K562 (cell line): ENCODE data around the gene CYSRT1. TPM values are rescaled to one million over a fixed set of nuclear protein-coding genes. Genes with fewer than 3 reads are reported as not detected.
A peak's percentile ranks its signal among the peaks of the same experiment; 100 is the strongest.

Experiments used
- CREB1 ChIP-seq, 2 experiments: sonication (generic) in 1 of 2; formaldehyde crosslinking in 1 of 2; IDR thresholded peaks; 2 replicates each; pipeline versions ENCODE4 v1.6.1 to v1.8.0; 2012 to 2022; ENCODE audit warnings: inconsistent platforms in 1 of 2, mild to moderate bottlenecking in 1 of 2, missing genetic modification reagents in 1 of 2, moderate library complexity in 1 of 2
- ELF4 ChIP-seq: fragments of 450-650 bp; formaldehyde crosslinking; IDR thresholded peaks from 2 replicates; pipeline ENCODE4 v1.4.0; 2022; ENCODE audit warnings: missing genetic modification characterization
- ETS1 ChIP-seq: conservative IDR thresholded peaks from 2 replicates; pipeline ENCODE4 v1.6.1; 2011; ENCODE audit warnings: low read depth, mild to moderate bottlenecking, low read length; ENCODE audit not compliant: control insufficient read depth
- ETV5 ChIP-seq: sonication (generic); formaldehyde crosslinking; IDR thresholded peaks from 2 replicates; pipeline ENCODE4 v1.4.0; 2020; ENCODE audit warnings: low read depth, mild to moderate bottlenecking, missing genetic modification reagents
- GTF2F1 ChIP-seq: IDR thresholded peaks from 2 replicates; pipeline ENCODE4 v1.6.1; 2011; ENCODE audit warnings: low read depth, low read length, improper control_type of control experiment
- MAZ ChIP-seq, 2 experiments: fragments of 450-650 bp in 1 of 2; sonication (generic) in 1 of 2; formaldehyde crosslinking; IDR thresholded peaks in 1 of 2; conservative IDR thresholded peaks in 1 of 2; 2 replicates each; pipeline versions ENCODE4 v1.4.0 to v1.5.0; 2020; ENCODE audit warnings: mild to moderate bottlenecking in 1 of 2, missing genetic modification reagents in 1 of 2
- MYC ChIP-seq, 2 experiments: fragments of 250-450 bp in 1 of 2; sonication (Bioruptor Pico) in 1 of 2; IDR thresholded peaks; 2 replicates each; pipeline versions ENCODE4 v1.5.1 to v1.6.1; 2012 to 2021; ENCODE audit warnings: low read depth in 2 of 2, borderline replicate concordance in 1 of 2, improper control_type of control experiment in 1 of 2, low read length in 1 of 2, mild to moderate bottlenecking in 1 of 2, moderate library complexity in 1 of 2
- NR0B1 ChIP-seq: fragments of 450-650 bp; IDR thresholded peaks from one replicate; pipeline ENCODE4 v1.6.1; 2018; ENCODE audit warnings: mild to moderate bottlenecking, moderate library complexity; ENCODE audit not compliant: partially characterized antibody
- NRF1 ChIP-seq, 2 experiments: fragments of 450-650 bp; IDR thresholded peaks in 1 of 2; conservative IDR thresholded peaks in 1 of 2; 2 replicates each; pipeline ENCODE4 v1.6.1; 2014; ENCODE audit warnings: mild to moderate bottlenecking in 2 of 2
- PML ChIP-seq: IDR thresholded peaks from 2 replicates; pipeline ENCODE4 v1.6.1; 2012; ENCODE audit warnings: low read length, inconsistent platforms
- PTTG1 ChIP-seq: fragments of 450-650 bp; IDR thresholded peaks from 2 replicates; pipeline ENCODE4 v1.6.1; 2016; ENCODE audit warnings: low read depth, mild to moderate bottlenecking, missing genetic modification characterization, missing compliant biosample characterization
- SMAD3 ChIP-seq: fragments of 450-650 bp; formaldehyde crosslinking; conservative IDR thresholded peaks from 2 replicates; pipeline ENCODE4 v1.4.0; 2020; ENCODE audit warnings: mild to moderate bottlenecking
- STAT6 ChIP-seq: sonication (generic); formaldehyde crosslinking; IDR thresholded peaks from 2 replicates; pipeline ENCODE4 v1.8.1; 2023; ENCODE audit warnings: mild to moderate bottlenecking, missing genetic modification reagents
- THAP12 ChIP-seq: fragments of 250-450 bp; sonication (Bioruptor Pico); IDR thresholded peaks from 2 replicates; pipeline ENCODE4 v1.9.0; 2021; ENCODE audit warnings: mild to moderate bottlenecking, inconsistent platforms
- ZHX1 ChIP-seq: fragments of 150-350 bp; conservative IDR thresholded peaks from 2 replicates; pipeline ENCODE4 v1.6.1; 2014; ENCODE audit warnings: low read length
- polyA plus RNA-seq, 8 experiments: library from polyadenylated mRNA; depleted of rRNA in 4 of 8; stranded (reverse) in 5 of 8; unstranded in 3 of 8; fragments of >200 nt; fragmentation: Nextera tagmentation in 2 of 8; fragmentation: Illumina TruSeq in 1 of 8; extraction: Ambion mirVana in 2 of 8; extraction: Trizol in 1 of 8; gene quantifications; 2 replicates each; pipeline versions ENCODE4 v1.2.1 to v1.2.3, GENCODE V29; 2011 to 2014; ENCODE audit warnings: inconsistent platforms in 1 of 8, missing spikeins in 1 of 8
- total RNA-seq, 7 experiments: library from RNA; depleted of rRNA in 6 of 7; stranded (reverse); fragments of >200 nt in 6 of 7; fragmentation: Illumina TruSeq in 2 of 7; extraction: Trizol in 2 of 7; gene quantifications; 2 replicates each; pipeline versions ENCODE4 v1.2.1 to v1.2.3, GENCODE V29; 2011 to 2021; ENCODE audit warnings: low replicate concordance in 1 of 7

The CYSRT1 gene
- total and polyA plus RNA-seq, 9 of the 15 experiments (the other 6 are each of a cell fraction or from before 2014, with no cell fraction given): 0.04 to 1.4 (median 0.42) TPM; not detected in 3

GRCh38 chr9:137240841-137241489 is 16.0 kb downstream of the CYSRT1 start, which contains the start of gene TUBB4B (continued):
- TF ChIP-seq ETS1 (peak; percentile 63), ZHX1 (no peak), CREB1 (IDR thresholded peaks at IDR 0.05) (no peak; the same call in 1 of the 2 replicates), CREB1 (CRISPR knock-in tag; IDR thresholded peaks at IDR 0.05) (peak; percentile 69), MAZ (CRISPR knock-in tag; conservative IDR thresholded peaks at IDR 0.05 in 1 of 2, IDR thresholded peaks at IDR 0.05 in 1 of 2) (peak in 1 of 2 experiments; percentile 42; a peak in 3 of 4 replicates), SMAD3 (no peak), GTF2F1 (peak; percentile 98), PML (peak; percentile 93), STAT6 (CRISPR knock-in tag) (peak; percentile 37; the same call in 1 of the 2 replicates), ELF4 (CRISPR knock-in tag) (peak; percentile 86), NR0B1 (no peak), ETV5 (no peak), THAP12 (peak; percentile 96), NRF1 (conservative IDR thresholded peaks at IDR 0.05 in 1 of 2, IDR thresholded peaks at IDR 0.05 in 1 of 2) (peak; percentile 93 to 95), PTTG1 (tag) (no peak), MYC (IDR thresholded peaks at IDR 0.05; ENCODE audit: low read depth, low read length) (peak; percentile 59), MYC (CRISPR knock-in tag; IDR thresholded peaks at IDR 0.05; ENCODE audit: borderline replicate concordance, low read depth) (no peak)
